Liver (tissue), 9 donors: ENCODE measurements around the gene DAAM1. TPM values are rescaled to one million over a fixed set of nuclear protein-coding genes. Genes with fewer than 3 reads are reported as not detected.

ENCODE experiments used
- DNase-seq: peaks from one replicate; pipeline ENCODE4 v3.0.0-alpha.2; 2017; ENCODE audit warnings: low spot score
- H3K27ac ChIP-seq, 2 donors: one replicate each; pipeline ENCODE4 v1.7.0; 2013; ENCODE audit warnings: inconsistent platforms in 2 of 2, low read length in 2 of 2, control low read depth in 1 of 2, low read depth in 1 of 2, mild to moderate bottlenecking in 1 of 2
- H3K27me3 ChIP-seq, 4 donors: one replicate each; pipeline versions ENCODE4 v1.6.1 to v1.7.0; 2013; ENCODE audit warnings: low read length in 3 of 4, inconsistent platforms in 1 of 4, mild to moderate bottlenecking in 1 of 4, moderate library complexity in 1 of 4; ENCODE audit not compliant: control insufficient read depth in 4 of 4, insufficient read depth in 4 of 4
- H3K36me3 ChIP-seq, 4 donors: one replicate each; pipeline versions ENCODE4 v1.6.1 to v1.7.0; 2013; ENCODE audit warnings: low read length in 3 of 4, mild to moderate bottlenecking in 3 of 4, low read depth in 1 of 4, moderate library complexity in 1 of 4; ENCODE audit not compliant: control insufficient read depth in 4 of 4, insufficient read depth in 3 of 4
- H3K4me1 ChIP-seq, 4 donors: one replicate each; pipeline versions ENCODE4 v1.6.1 to v1.7.0; 2013; ENCODE audit warnings: low read length in 3 of 4, mild to moderate bottlenecking in 3 of 4, moderate library complexity in 1 of 4; ENCODE audit not compliant: control insufficient read depth in 4 of 4, insufficient read depth in 4 of 4
- H3K4me3 ChIP-seq, 3 donors: one replicate each; pipeline versions ENCODE4 v1.6.1 to v1.7.0; 2013; ENCODE audit warnings: low read length in 3 of 3, control low read depth in 1 of 3, low read depth in 1 of 3, mild to moderate bottlenecking in 1 of 3
- H3K9ac ChIP-seq, 2 donors: one replicate each; pipeline ENCODE4 v1.7.0; 2013; ENCODE audit warnings: low read length in 2 of 2, mild to moderate bottlenecking in 2 of 2, moderate library complexity in 2 of 2, control low read depth in 1 of 2, low read depth in 1 of 2
- H3K9me3 ChIP-seq, 4 donors: one replicate each; pipeline versions ENCODE4 v1.6.1 to v1.7.0; 2013; ENCODE audit warnings: low read length in 3 of 4; ENCODE audit not compliant: control insufficient read depth in 4 of 4
- CTCF ChIP-seq: fragments of 150-350 bp; IDR thresholded peaks from 2 replicates; pipeline ENCODE4 v1.5.1; 2017; ENCODE audit warnings: improper control_type of control experiment, low read depth, low read length; ENCODE audit not compliant: missing input control
- EGR1 ChIP-seq, 2 donors: IDR thresholded peaks; 2 replicates each; pipeline ENCODE4 v1.6.1; 2016 to 2018; ENCODE audit warnings: antibody characterized with exemption in 2 of 2, low read depth in 2 of 2
- FOXA1 ChIP-seq: IDR thresholded peaks from 2 replicates; pipeline ENCODE4 v1.6.1; 2016; ENCODE audit warnings: antibody characterized with exemption
- FOXA2 ChIP-seq: IDR thresholded peaks from 2 replicates; pipeline ENCODE4 v1.6.1; 2016; ENCODE audit warnings: antibody characterized with exemption
- GABPA ChIP-seq, 2 donors: IDR thresholded peaks in 1 of 2; conservative IDR thresholded peaks in 1 of 2; 2 replicates each; pipeline ENCODE4 v1.6.1; 2016; ENCODE audit warnings: antibody characterized with exemption in 2 of 2, mild to moderate bottlenecking in 1 of 2, moderate library complexity in 1 of 2
- HNF4A ChIP-seq, 2 donors: conservative IDR thresholded peaks; 2 replicates each; pipeline ENCODE4 v1.6.1; 2016; ENCODE audit warnings: antibody characterized with exemption in 2 of 2, mild to moderate bottlenecking in 2 of 2
- HNF4G ChIP-seq: IDR thresholded peaks from 2 replicates; pipeline ENCODE4 v1.6.1; 2016; ENCODE audit warnings: antibody characterized with exemption
- JUND ChIP-seq, 2 donors: IDR thresholded peaks; 2 replicates each; pipeline ENCODE4 v1.6.1; 2016; ENCODE audit warnings: antibody characterized with exemption in 2 of 2
- NR2F2 ChIP-seq: IDR thresholded peaks from 2 replicates; pipeline ENCODE4 v1.6.1; 2016; ENCODE audit warnings: antibody characterized with exemption
- RAD21 ChIP-seq, 2 donors: IDR thresholded peaks; 2 replicates each; pipeline ENCODE4 v1.6.1; 2016; ENCODE audit warnings: antibody characterized with exemption in 2 of 2, mild to moderate bottlenecking in 2 of 2
- RXRA ChIP-seq, 2 donors: IDR thresholded peaks; 2 replicates each; pipeline ENCODE4 v1.6.1; 2017 to 2018; ENCODE audit warnings: antibody characterized with exemption in 2 of 2, mild to moderate bottlenecking in 1 of 2
- SP1 ChIP-seq: IDR thresholded peaks from 2 replicates; pipeline ENCODE4 v1.6.1; 2018; ENCODE audit warnings: antibody characterized with exemption, mild to moderate bottlenecking
- TAF1 ChIP-seq: conservative IDR thresholded peaks from 2 replicates; pipeline ENCODE4 v1.6.1; 2016; ENCODE audit warnings: antibody characterized with exemption, mild to moderate bottlenecking
- YY1 ChIP-seq: IDR thresholded peaks from 2 replicates; pipeline ENCODE4 v1.6.1; 2016; ENCODE audit warnings: antibody characterized with exemption, mild to moderate bottlenecking
- ZBTB33 ChIP-seq: IDR thresholded peaks from 2 replicates; pipeline ENCODE4 v1.6.1; 2016; ENCODE audit warnings: antibody characterized with exemption
- WGBS: extraction: QIAGEN DNeasy Blood & Tissue Kit; methylation state at CpG from one replicate; pipeline ENCODE4 v1.1.7; 2013; 5-methylcytosine and 5-hydroxymethylcytosine counted together
- polyA plus RNA-seq, 2 donors: library from polyadenylated mRNA; stranded (reverse) in 1 of 2; unstranded in 1 of 2; fragments of 200-250 nt in 1 of 2; fragments of >200 nt in 1 of 2; fragmentation: Nextera tagmentation in 1 of 2; extraction: Ambion mirVana in 1 of 2; gene quantifications; one replicate each; pipeline versions ENCODE4 v1.2.1 to v1.2.3, GENCODE V29; 2013 to 2015
- total RNA-seq, 2 donors: library from RNA; depleted of rRNA; stranded (reverse); fragments of >200 nt; gene quantifications; one replicate each; pipeline ENCODE4 v1.2.3, GENCODE V29; 2014
- TF ChIP-seq, protein P1 (sequence below): IDR thresholded peaks from 2 replicates; pipeline ENCODE4 v1.6.1; 2016; ENCODE audit warnings: antibody characterized with exemption
- TF ChIP-seq, protein P2 (sequence below): IDR thresholded peaks from 2 replicates; pipeline ENCODE4 v1.6.1; 2016; ENCODE audit warnings: antibody characterized with exemption
- donor health status: healthy.
- donor health status: healthy.
- donor health status: healthy.
- donor health status: healthy.
- donor health status: healthy.

DAAM1 gene
- total and polyA plus RNA-seq, 4 donors: 9.5 to 28.4 (median 18.5) TPM

DNA sequence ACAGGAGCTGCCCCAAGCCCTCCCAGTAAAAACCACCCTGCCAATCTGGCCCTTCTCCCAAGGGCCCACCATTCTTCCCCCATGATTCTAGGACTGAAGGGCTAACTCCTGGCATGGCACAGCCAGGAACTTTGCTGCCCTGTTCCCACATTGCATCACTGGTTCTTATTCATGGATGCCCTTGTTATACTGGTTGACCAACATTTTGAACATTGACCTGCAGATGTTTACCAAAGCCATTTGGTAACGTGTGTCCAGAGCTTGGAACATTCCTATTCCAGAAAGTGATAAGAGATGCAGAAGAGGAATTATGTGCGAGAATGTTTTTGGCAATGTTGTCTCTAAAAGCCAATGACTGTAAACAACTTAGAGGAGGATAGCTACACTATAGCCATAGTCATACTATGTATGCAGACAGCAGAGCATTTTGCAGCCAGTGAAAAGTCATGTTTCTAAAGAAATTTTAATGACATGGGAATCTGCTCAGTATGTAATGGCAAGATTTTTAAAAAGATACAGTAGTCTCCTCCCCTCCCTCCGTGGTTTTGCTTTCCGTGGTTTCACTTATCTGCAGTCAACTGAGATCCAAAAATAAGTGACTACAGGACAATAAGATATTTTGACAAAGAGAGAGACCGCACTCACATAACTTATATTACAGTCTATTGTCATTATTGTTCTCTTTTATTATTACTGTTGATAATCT, 108.8 kb downstream of the DAAM1 start (continued):
- TF ChIP-seq CTCF: no peak

- Histone ChIP-seq H3K4me1 (peaks cover 3 to 45% (median 33%) of the 10 kb centered on the region in 4 donors), H3K27me3 (no peaks in the 10 kb centered on the region), H3K9me3 (no peaks in the 10 kb centered on the region), H3K27ac (no peak overlapping the region), H3K4me3 (no peak overlapping the region), H3K9ac (no peak overlapping the region), H3K36me3 (no peaks in the 10 kb centered on the region)
- WGBS: 94% methylated on average over 1 of the region's 1 CpG
- TF ChIP-seq, protein P1, sequence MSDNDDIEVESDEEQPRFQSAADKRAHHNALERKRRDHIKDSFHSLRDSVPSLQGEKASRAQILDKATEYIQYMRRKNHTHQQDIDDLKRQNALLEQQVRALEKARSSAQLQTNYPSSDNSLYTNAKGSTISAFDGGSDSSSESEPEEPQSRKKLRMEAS: no peak
- TF ChIP-seq CTCF (no peak), GABPA (IDR thresholded peaks at IDR 0.05 in 1 of 2, conservative IDR thresholded peaks at IDR 0.05 in 1 of 2) (no peak), JUND (IDR thresholded peaks at IDR 0.05) (no peak), FOXA2 (no peak), NR2F2 (no peak), SP1 (no peak), RXRA (IDR thresholded peaks at IDR 0.05) (no peak), TAF1 (no peak), HNF4G (no peak), HNF4A (conservative IDR thresholded peaks at IDR 0.05) (no peak), YY1 (no peak), RAD21 (IDR thresholded peaks at IDR 0.05) (no peak), ZBTB33 (no peak), FOXA1 (no peak), EGR1 (IDR thresholded peaks at IDR 0.05; ENCODE audit: low read depth in 2 of 2) (no peak)
- TF ChIP-seq, protein P2, sequence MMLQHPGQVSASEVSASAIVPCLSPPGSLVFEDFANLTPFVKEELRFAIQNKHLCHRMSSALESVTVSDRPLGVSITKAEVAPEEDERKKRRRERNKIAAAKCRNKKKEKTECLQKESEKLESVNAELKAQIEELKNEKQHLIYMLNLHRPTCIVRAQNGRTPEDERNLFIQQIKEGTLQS: no peak
- no peak for DNase-seq
Observed at GRCh38 chr14:59299731-59300130, 111.3 kb downstream of the DAAM1 start.
